Raji (cell line): ENCODE results near the gene NECTIN1.

Experiments
- POLR2A ChIP-seq: IDR thresholded peaks from 2 replicates; pipeline ENCODE4 v1.6.1; 2011; ENCODE audit warnings: low read depth, low read length, control low read depth; ENCODE audit not compliant: insufficient read depth

The NECTIN1 gene

DNA sequence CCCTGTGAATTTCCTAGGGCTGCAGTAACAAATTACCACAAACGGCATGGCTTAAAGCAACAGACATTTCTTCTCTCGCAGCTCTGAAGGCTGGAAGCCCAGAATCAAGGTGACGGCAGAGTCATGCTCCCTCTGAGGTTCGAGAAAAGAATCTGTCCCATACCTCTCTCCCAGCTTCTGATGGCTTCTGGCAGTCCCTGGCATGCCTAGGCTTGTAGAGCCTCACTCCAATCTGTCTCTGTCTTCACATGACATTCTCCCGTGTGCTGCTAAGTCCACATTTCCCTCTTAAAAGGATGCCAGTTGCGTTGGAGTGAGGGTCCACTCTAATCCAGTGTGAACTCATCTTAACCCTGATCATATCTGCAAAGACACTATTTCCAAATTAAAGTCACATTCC is 116.2 kb downstream of the NECTIN1 start:
- TF ChIP-seq POLR2A = no peak

DNA sequence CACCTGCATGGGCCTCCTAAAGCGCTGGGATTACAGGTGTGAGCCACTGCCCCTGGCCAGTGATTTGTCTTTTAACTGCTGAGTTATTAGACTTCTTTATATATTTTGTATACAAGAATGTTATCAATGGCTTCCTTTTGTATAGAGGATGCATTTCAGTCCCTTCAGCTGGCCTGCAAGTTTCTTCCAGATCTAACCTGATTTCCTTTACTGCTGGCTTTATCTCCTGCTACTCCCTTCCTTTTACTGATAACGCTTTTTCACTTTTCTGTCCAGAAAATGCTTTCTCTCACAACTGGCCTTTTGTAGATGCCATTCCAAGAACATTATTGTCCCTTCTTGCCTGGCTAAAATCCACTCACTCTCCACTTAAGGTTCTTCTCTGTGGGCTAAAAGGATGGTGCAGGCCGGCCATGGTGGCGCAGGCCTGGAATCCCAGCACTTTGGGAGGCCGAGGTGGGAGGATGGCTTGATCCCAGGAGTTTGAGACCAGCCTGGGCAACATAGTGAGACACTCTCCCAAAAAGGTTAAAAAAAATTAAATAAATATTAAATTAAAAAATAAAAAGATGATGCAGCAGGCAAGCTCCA is 118.1 kb downstream of the NECTIN1 start:
- no peak for TF ChIP-seq POLR2A

DNA sequence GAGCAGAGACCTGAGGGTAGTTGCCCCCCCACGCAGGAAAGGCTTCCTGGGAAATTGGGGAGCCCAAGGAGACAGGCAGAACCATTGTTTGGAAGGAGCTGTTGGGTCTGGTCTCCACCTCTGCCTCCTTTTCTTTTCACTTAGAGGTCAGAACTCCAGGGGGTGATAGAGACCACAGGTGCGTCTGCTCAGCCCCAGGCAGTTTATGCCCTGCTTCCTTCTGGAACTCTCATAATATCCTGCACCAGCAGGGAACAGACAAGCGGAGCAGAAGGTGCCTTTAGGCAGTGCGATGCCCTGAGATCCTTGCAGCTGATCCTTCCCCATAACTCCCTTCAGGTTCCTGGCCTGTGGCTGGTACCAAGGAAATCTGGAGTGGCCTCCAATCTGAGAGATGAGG is 120.2 kb downstream of the NECTIN1 start:
- TF ChIP-seq POLR2A = no peak

DNA sequence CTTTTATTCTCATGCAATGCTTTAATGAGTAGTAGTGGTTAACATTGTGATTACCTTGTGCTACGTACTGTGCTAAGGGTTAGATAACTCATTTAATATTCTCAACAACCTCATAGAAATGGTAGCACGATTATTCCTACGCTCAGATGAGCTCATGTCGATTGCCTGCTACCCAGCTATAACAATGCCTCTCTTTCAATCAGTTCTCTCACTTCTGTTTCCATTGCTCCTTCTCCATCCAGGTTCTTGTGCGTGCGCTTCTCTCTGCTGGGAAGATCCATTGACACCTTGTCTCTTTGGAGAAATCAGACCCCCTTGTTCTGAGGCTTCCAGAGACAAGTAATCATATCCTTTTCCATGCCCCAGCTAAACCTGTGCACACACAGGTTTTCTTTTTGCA is 120.8 kb downstream of the NECTIN1 start:
- no peak for TF ChIP-seq POLR2A

DNA sequence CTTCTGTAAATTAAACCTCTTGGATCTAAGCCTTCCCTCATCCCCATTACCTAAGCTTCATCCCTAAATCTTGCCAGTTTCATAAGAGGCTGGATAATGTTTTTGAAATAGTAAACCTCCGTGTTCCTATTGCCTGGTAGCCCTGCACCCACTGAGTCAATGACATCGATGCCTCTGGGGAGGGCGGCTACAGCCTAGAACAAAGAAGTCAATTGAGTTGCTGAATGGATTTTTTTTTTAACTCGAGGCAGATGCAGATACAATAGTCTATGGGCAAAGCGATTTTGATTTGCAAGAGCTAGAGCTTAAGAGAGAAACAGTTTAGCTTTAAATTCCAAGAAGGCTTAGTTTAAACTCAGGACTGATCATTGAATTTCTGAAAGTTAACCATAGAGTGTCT is 121.3 kb downstream of the NECTIN1 start:
- TF ChIP-seq POLR2A = no peak

DNA sequence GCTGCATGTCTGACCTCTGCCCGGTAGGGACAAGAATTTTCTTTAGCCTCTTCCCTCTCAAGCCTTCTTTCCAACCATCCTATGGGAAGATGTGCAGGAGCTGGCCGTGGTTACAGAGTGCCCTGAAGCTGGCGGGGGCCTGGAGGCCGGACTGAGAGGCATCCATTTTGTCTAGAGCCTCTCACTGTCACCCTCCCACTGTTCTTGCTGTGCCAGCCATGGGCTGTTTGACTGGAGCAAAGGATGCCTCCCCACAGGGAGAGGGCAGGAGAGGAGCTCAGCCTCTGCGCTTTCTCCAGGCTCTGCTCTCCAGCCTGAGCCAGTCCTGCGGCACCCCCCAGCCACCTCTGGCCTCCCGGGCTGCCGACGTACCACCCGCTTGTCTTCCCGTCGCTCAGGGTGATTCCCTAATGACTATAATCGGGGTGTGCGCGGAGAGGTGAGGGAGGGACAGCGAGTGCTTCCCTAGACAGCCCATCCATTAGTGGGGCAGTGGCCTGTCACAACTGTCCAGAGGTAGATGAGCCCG is 123.8 kb downstream of the NECTIN1 start:
- TF ChIP-seq POLR2A = no peak

DNA sequence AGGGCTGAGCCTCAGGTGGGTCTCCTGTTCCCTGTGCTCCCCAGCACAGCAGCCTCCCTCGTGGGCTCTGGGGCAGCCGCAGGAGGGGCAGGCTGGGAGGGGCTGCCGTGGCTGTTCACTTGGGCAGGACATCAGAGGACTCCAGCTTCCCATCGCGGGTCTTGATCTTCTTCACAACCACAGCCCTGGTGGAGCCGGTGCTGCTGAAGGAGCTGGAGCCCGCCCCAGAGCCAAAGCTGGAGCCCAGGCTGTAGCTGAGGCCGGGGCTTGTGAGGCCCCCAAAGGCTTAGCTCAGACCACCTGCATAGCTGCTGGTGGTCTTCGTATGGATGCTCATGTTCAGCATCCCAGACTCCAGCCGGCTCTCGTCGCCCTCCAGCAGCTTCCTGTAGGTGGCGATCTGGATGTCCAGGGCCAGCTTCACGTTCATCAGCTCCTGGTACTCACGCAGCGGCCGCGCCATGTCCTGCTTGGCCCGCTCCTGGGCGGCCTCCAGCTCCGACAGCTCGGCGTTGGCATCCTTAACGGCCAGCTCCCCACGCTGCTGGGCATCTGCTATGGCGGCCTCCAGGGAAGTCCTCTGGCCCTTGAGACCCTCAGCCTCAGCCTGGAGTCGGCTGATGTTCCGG is 126.1 kb downstream of the NECTIN1 start:
- no peak for TF ChIP-seq POLR2A

DNA sequence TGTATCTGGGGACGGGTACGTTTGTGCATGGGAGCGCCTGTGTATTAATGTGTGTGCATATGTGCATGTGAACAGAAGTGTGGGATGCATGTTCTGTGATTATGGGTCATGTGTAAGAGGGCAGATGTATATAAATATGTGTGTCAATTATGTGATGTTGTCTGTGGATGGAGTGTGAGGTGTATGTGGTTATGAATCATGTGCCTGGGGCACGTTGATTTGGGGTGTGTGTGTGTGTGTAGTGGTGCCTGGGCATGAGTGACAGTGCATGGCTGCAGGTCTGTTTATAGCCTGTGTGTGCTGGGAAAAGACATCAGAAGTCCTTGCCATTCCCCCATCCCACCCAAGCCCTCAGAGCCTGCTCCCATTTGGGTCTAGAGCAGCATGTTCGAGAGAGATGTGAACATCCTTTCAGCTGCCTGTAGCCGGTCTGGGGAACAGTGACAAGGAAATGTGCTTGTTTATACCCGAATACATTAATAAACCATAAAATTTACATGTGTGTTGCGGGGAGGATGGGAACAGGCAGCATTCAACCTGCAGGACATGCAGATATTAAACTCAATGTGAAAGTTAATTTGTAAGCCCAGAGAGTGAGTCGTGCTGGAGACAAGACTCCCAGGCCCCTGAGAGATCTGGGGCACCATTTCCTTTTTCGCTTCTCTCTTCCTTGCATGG is 129.0 kb downstream of the NECTIN1 start:
- TF ChIP-seq POLR2A = no peak

DNA sequence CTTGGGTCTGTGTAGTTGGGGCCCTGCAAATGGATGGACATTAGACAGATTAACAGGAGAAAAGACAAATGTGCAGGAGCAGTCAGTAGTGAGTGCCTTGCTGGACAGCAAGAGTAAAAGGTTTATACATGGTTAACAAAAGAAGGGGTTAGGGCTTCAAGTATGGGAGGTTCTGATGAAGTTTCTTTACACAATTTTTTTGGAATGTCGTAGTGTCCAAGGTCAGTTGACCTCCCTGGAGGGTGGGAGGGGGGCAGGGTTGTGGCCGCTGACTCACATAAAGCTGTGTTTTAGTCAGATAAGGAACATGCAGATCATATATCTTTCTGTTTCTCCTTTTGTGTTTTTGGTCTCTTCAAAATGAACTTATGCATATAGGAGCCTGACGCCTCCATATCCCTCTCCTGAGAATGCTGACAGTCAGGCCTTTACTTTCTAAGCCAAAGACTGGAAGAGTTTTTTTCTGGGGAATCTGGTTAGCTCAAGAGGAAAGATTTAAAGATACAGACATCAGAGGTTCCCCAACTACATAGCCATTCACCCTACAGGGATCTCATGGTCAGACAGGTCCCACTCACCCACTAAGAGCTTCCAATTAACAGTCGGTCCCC is 134.3 kb downstream of the NECTIN1 start:
- TF ChIP-seq POLR2A = no peak

DNA sequence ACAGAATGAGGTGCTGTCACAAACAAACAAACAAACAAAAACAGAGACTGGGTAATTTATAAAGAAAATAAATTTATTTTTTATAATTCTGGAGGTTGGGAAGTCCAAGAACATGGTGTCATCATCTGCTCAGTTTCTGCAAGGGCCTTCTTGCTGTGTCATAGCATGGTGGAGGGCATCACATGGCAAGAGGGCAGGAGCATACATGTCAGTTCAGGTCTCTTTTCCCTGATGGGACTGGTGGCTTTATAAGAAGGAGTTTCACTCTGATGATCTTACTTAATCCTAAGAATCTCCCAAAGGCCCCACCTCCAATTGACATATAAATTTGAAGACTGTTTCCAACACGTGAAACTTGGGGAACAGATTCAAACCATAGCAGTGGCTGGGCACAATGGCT is 135.7 kb downstream of the NECTIN1 start:
- no peak for TF ChIP-seq POLR2A

DNA sequence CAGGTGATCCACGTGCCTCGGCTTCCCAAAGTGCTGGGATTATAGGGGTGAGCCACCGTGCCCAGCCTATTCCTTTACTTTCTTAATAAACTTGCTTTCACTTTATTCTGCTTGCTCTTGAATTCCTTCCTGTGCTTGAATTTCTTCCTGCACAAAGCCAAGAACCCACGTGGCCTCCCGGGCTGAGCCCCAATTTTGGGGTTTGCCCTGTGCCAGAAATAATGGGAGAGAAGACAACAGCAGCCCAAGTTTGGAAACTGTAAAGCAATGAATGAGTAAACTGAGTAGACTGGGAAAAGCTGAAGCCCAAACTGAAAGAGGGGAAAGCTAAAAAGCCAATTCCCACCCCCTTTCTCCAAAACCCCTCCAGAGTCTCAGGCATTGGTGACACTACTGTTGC is 136.4 kb downstream of the NECTIN1 start:
- TF ChIP-seq POLR2A = no peak

DNA sequence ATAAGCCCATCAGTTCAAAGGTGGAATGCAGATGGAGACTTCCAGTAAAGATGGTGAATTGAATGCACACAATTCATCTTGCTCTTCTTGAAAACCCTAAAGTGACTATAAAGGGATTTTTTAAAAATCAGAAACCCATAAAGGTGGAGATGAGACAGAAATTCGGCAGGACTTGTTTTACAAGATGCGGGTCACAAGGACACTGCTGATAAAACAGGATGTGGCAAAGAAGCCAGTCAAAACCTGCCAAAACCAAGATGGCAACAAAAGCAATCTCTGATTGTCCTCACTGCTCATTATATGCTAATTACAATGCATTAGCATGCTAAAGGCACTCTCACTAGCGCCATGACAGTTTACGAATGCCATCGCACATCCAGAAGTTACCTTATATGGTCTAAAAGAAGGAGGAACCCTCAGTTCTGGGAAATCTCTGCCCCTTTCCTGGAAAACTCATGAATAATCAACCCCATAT is 137.1 kb downstream of the NECTIN1 start:
- TF ChIP-seq POLR2A = no peak

DNA sequence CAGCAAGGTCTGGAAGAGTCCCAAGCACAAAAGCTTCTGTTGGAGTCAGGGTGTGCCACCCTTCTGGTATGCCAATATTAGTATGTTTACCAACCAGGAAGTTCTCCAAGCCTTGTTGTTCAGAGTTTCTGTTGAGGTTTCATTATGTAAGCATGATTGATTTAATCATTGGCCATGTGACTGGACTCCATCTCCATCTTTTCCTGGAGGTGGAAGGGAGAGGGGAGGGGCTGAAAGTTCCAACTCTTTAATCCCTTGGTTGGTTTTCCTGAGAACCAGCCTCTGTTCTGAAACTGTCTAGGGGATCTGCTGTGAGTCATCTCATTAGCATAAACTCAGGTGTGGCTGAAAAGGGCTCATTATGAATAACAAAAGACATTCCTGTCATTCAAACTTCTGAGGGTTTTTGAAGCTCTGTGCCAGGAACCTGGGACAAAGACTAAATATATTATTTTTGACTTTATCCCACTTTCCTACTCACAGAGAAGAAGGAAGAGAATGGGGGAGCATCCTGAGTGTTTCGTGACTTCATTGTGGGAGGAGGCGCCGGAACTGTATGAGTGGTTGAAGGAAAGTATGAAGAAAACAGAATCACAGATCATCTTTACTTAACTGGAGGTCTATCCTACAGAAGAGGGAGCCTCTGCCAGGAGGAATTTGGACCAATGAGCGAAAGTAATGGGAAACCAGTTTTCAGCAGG is 138.2 kb downstream of the NECTIN1 start:
- no peak for TF ChIP-seq POLR2A

DNA sequence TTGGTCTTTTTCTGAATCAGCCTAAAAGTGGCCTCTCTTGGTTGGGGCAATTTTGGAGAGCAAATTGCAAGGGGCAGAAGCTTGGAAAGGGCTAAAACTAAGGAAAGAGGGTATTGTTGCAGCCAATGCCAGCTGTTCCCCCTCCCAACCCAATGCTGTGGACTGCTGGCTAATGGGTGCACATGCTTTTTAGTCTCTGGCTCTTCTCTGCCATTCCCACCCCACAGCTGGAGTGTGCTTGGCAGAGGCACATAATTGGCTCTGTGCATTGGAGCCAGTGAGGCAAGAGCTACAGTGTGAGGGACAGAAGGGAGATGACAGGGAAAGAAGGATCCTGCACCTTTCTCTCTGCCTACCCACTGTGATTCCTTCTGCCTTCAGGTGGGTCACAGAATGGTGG is 140.0 kb downstream of the NECTIN1 start:
- TF ChIP-seq POLR2A = no peak
